ENCODE data around the gene PPP1R12C. TPM values are rescaled to one million over a fixed set of nuclear protein-coding genes. Genes with fewer than 3 reads are reported as not detected.

The PPP1R12C gene
- total RNA-seq, result 49.2 and 55.0 TPM in 2 replicates

DNA sequence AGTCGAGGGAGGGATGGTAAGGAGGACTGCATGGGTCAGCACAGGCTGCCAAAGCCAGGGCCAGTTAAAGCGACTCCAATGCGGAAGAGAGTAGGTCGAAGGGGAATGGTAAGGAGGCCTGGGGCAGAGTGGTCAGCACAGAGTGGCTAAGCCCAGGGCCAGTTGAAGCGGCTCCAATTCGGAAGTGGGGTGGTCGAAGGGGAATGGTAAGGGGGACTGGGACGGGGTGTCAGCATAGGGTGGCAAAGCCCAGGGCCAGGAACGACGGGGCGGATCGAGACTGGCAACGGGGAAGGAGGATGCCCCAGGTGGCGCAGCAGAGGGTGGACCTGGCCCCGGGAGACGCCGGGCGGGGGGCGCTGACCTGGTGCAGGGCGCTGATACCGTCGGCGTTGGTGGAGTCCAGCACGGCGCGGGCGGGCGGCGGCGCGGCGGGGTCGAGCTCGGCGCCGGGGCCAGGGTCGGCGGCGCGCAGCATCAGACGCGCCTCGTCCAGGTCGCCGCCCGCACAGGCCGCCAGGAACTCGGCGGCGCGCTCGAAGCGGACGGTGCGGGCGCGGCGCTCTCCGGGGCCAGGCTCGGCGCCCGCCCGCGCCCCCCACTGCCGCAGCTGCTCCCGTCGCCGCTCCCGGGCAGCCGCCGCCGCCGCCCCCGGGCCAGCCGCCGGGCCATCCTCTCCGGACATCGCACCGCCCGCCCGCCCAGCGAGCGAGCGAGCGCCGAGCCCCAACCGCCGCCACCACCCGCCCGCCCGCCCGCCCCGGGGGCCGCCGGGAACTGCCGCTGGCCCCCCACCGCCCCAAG lies at the start of gene PPP1R12C:
PPP1R12C (minus strand) TSS at position 779 of the 804 bp plus-strand sequence; CDS start at position 685, 94 bp downstream.
- peaks cover 14% of the 10 kb centered on the region for H3K4me1 ChIP-seq (ENCODE audit: insufficient read depth, low read length)
- no peaks in the 10 kb centered on the region for H3K36me3 ChIP-seq (ENCODE audit: insufficient read depth, low read length)
- H3K4me3 ChIP-seq (ENCODE audit: insufficient read depth, low read length), result peak within 1 kb of the TSS; percentile 94
- peaks cover 45% of the 10 kb centered on the region for H4K20me1 ChIP-seq (ENCODE audit: insufficient read depth, low read length)
- peak within 1 kb of the TSS; percentile 95 for H2AFZ ChIP-seq (ENCODE audit: low read length)
- peak within 1 kb of the TSS; percentile 97 for H3K4me2 ChIP-seq (ENCODE audit: insufficient read depth, low read length)
- DNase-seq (ENCODE audit: insufficient read length, low spot score, missing footprints), result peak; percentile 91
- H3K27me3 ChIP-seq (ENCODE audit: insufficient read depth, low read length), result no peaks in the 10 kb centered on the region
- peaks cover 51% of the 10 kb centered on the region for H3K79me2 ChIP-seq (ENCODE audit: insufficient read depth, low read length)
- H3K27ac ChIP-seq (ENCODE audit: low read depth, low read length), result peak within 1 kb of the TSS; percentile 77
- TF ChIP-seq, protein P1, sequence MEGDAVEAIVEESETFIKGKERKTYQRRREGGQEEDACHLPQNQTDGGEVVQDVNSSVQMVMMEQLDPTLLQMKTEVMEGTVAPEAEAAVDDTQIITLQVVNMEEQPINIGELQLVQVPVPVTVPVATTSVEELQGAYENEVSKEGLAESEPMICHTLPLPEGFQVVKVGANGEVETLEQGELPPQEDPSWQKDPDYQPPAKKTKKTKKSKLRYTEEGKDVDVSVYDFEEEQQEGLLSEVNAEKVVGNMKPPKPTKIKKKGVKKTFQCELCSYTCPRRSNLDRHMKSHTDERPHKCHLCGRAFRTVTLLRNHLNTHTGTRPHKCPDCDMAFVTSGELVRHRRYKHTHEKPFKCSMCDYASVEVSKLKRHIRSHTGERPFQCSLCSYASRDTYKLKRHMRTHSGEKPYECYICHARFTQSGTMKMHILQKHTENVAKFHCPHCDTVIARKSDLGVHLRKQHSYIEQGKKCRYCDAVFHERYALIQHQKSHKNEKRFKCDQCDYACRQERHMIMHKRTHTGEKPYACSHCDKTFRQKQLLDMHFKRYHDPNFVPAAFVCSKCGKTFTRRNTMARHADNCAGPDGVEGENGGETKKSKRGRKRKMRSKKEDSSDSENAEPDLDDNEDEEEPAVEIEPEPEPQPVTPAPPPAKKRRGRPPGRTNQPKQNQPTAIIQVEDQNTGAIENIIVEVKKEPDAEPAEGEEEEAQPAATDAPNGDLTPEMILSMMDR (IDR thresholded peaks at IDR 0.05; ENCODE audit: extremely low read depth, low read depth, low read length), result no peak
- no peaks in the 10 kb centered on the region for H3K9me3 ChIP-seq (ENCODE audit: low read depth, low read length)

DNA sequence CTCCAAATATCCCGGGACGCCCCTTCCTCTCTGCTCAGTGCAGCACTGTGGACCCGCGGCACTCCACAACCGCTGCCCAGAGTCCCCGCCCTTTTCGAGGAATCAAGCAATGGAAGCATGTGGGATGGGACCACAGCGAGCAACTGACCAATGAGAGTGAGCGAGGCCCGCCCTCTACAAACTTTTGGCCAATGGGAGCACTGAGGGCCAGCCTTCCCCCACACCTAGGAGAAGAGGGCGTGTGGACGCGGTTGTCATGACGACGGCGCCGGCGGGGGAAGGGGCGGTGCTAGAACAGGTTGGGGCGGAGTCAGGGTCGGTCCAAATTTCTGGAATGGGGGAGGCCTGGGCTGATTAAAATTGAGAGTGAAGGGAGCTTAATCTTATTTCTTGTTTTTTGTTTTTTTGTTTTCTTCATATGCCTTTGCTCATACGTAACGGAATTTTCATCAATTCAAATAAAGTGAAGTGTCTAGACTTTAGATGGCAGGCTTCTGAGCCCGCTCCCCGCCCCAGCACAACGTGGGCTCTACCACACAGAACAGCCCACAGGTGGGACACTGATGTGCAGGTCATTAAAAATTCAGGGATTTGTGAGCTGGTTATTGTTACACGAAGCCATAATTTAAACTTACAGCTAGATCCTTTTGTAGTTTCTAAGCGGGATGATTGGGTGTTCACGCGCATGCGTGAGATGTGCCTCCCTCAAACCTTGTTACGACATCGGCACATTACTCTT lies 49.3 kb upstream of the PPP1R12C start, which contains the start of gene DNAAF3:
DNAAF3 (minus strand) TSS at position 84 of the 739 bp plus-strand sequence. CDS start 200 bp downstream, outside the sequence.
- peak; percentile 100 for DNase-seq (ENCODE audit: insufficient read length, low spot score, missing footprints)
- H3K4me3 ChIP-seq (ENCODE audit: insufficient read depth, low read length), result peak within 1 kb of the TSS; percentile 75
- H3K4me1 ChIP-seq (ENCODE audit: insufficient read depth, low read length), result peaks cover 5% of the 10 kb centered on the region
- H3K4me2 ChIP-seq (ENCODE audit: insufficient read depth, low read length), result peak within 1 kb of the TSS; percentile 95
- no peak within 1 kb of the TSS for H3K27ac ChIP-seq (ENCODE audit: low read depth, low read length)
- TF ChIP-seq, protein P1 (IDR thresholded peaks at IDR 0.05; ENCODE audit: extremely low read depth, low read depth, low read length), result no peak
- H3K79me2 ChIP-seq (ENCODE audit: insufficient read depth, low read length), result no peaks in the 10 kb centered on the region
- H3K9me3 ChIP-seq (ENCODE audit: low read depth, low read length), result no peaks in the 10 kb centered on the region
- no peaks in the 10 kb centered on the region for H4K20me1 ChIP-seq (ENCODE audit: insufficient read depth, low read length)
- no peaks in the 10 kb centered on the region for H3K36me3 ChIP-seq (ENCODE audit: insufficient read depth, low read length)
- H2AFZ ChIP-seq (ENCODE audit: low read length), result peak within 1 kb of the TSS; percentile 94
- peaks cover 14% of the 10 kb centered on the region for H3K27me3 ChIP-seq (ENCODE audit: insufficient read depth, low read length)

DNA sequence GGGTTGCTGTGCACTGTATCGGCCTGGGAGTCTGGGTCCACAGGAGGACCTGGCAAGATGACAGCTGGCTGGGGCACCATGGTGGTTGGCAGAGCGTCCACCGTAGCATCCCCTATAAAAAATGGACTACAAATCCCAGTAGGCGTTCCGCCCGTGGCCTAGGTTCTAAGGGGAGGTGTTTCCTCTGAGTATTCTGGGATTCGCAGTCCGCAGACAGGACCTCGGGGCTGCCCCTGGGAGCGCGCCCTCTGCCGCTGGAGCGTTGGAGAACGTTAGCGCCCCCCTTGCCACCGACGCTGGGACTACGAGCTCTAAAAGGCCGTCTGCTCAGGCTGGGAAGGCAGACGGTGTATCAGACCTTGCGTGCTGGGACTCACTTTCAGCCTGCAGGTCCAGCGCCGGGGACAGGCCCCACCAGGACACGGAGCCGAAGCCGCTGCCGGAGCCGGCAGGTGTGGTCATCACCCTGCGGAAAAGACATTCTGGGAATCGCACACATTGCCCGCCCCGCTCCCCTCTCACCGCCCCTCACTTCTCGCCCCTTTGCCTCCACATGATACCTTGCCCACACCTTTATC lies 48.6 kb upstream of the PPP1R12C start:
- TF ChIP-seq, protein P1 (IDR thresholded peaks at IDR 0.05; ENCODE audit: extremely low read depth, low read depth, low read length), result peak; percentile 57
- DNase-seq (ENCODE audit: insufficient read length, low spot score, missing footprints), result peak; percentile 97
- peak overlapping the region; percentile 94 for H2AFZ ChIP-seq (ENCODE audit: low read length)
- no peaks in the 10 kb centered on the region for H3K79me2 ChIP-seq (ENCODE audit: insufficient read depth, low read length)
- H3K36me3 ChIP-seq (ENCODE audit: insufficient read depth, low read length), result no peaks in the 10 kb centered on the region
- H3K27ac ChIP-seq (ENCODE audit: low read depth, low read length), result no peak overlapping the region
- no peaks in the 10 kb centered on the region for H3K9me3 ChIP-seq (ENCODE audit: low read depth, low read length)
- no peaks in the 10 kb centered on the region for H4K20me1 ChIP-seq (ENCODE audit: insufficient read depth, low read length)
- H3K4me1 ChIP-seq (ENCODE audit: insufficient read depth, low read length), result peaks cover 5% of the 10 kb centered on the region
- peaks cover 19% of the 10 kb centered on the region for H3K27me3 ChIP-seq (ENCODE audit: insufficient read depth, low read length)
- H3K4me3 ChIP-seq (ENCODE audit: insufficient read depth, low read length), result peak overlapping the region; percentile 75
- H3K4me2 ChIP-seq (ENCODE audit: insufficient read depth, low read length), result peak overlapping the region; percentile 95

Measured in osteoblast (primary cell).